Kidney epithelial cell (primary cell): Measurements from ENCODE around the gene NFATC1. TPM values are rescaled to one million over a fixed set of nuclear protein-coding genes. Genes with fewer than 3 reads are reported as not detected.

ENCODE experiments used
- DNase-seq: peaks from one replicate; pipeline ENCODE4 v3.0.0-alpha.2; 2010; ENCODE audit warnings: low read depth
- H3K27me3 ChIP-seq: 2 replicates; pipeline ENCODE4 v1.6.0; 2011; ENCODE audit warnings: low read length; ENCODE audit not compliant: control insufficient read depth, insufficient read depth
- H3K36me3 ChIP-seq: 2 replicates; pipeline ENCODE4 v1.5.1; 2011; ENCODE audit warnings: low read length; ENCODE audit not compliant: control insufficient read depth, insufficient read depth
- H3K4me3 ChIP-seq: 2 replicates; pipeline ENCODE4 v1.5.1; 2011; ENCODE audit warnings: low read depth, mild to moderate bottlenecking, control low read depth, low read length
- CTCF ChIP-seq: IDR thresholded peaks from 2 replicates; pipeline ENCODE4 v1.5.1; 2011; ENCODE audit warnings: mild to moderate bottlenecking, moderate library complexity, low read length, control low read depth, inconsistent platforms; ENCODE audit not compliant: insufficient read depth, poor library complexity, severe bottlenecking
- total RNA-seq: library from RNA; depleted of rRNA; stranded (reverse); fragments of >200 nt; gene quantifications from 2 replicates; pipeline ENCODE4 v1.2.3, GENCODE V29; 2015

NFATC1 gene
- total RNA-seq, 1 donor from 2014 or later = 2.7 TPM

DNA sequence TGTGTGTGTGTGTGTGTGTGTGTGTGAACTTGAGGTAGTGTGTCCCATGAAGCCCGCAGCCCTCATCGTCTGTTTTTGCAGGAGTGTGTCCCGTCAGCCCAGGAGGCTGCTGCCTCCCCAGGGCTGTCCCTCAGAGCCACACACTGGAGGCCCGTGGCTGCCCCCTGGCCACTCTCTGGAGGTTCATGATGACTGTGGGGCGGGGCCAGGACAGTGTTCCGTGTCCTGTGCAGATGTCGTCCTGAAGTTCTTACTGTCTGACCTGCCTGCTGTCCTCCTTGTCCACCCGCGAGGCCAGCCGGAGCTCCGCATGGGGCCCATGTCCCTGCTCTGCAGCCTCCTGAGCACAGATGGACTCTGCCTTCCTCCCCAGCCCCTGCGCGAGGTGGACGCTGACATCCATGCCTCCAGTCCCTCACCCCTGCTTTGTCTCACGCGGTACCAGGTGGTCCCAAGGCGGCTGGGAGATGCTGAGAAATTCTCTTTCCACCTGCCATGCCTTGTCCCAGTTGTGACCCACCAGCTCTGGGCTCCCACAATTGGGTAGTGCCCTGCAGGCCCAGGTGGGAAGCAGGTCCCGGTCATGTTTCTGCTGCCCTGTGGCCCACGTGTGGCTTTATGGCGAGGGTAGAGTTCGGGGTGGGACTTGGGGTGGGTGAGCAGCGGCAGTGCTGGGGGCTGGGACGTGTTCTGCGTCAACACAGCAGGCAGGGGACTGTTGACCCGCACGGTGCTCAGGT lies 92.8 kb downstream of the NFATC1 start:
- Histone ChIP-seq H3K36me3 (no peaks in the 10 kb centered on the region), H3K4me3 (no peak overlapping the region), H3K27me3 (peaks cover 3% of the 10 kb centered on the region)
- DNase-seq = no peak
- no peak for TF ChIP-seq CTCF

DNA sequence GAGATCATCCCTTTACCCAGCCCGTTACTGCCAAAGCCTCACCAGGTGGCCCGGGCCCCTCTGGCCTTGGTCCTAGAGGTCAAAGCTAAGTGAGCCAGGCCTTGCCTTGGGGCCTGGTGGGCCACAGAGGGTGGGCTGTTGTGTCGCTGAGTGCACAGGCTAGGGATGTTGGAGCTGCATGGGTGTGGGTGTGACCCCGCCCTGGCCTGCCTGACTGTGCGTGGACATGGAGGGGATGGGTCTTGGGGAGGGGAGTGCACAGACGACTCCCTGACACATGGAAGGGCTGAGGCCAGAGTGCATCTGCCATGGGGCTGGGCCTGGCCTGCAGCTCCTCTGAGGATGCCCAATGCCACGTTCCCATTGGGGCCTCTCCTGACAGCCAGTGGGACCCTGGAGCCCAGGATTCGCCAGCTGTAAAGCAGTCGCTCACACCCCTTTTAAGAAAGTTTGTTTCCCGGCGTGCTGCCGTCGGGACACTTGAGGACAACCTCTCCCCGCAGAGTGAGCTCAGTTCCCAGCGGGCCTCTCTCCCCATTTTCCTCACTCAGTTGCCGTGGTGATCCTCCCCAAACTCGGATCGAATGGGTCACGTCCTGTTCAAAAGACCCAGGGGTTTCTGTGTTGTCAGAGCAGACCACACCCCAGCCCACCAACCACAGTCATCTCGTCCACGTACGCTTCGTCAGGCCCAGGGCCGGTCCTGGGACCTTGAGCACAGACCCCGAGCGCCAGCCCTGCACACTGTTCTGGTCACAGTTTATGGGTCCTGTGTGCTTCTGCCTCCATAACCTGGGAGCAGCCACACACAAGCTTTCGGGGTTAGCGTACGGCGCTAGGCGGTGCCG lies 93.5 kb downstream of the NFATC1 start:
- no peak overlapping the region for H3K4me3 ChIP-seq
- TF ChIP-seq CTCF = no peak
- peaks cover 3% of the 10 kb centered on the region for H3K27me3 ChIP-seq
- no peak for DNase-seq
- no peaks in the 10 kb centered on the region for H3K36me3 ChIP-seq

- no peak for DNase-seq
- TF ChIP-seq CTCF = no peak
- Histone ChIP-seq H3K27me3 (no peaks in the 10 kb centered on the region), H3K36me3 (no peaks in the 10 kb centered on the region), H3K4me3 (no peak overlapping the region)
Observed at GRCh38 chr18:79489899-79490625, 94.3 kb downstream of the NFATC1 start.

GRCh38 chr18:79490626-79491041 lies 94.9 kb downstream of the NFATC1 start:
- H3K36me3 ChIP-seq = no peaks in the 10 kb centered on the region
- no peak for TF ChIP-seq CTCF
- no peak overlapping the region for H3K4me3 ChIP-seq
- DNase-seq = no peak
- H3K27me3 ChIP-seq = no peaks in the 10 kb centered on the region

GRCh38 chr18:79491081-79491551 lies 95.4 kb downstream of the NFATC1 start:
- TF ChIP-seq CTCF = no peak
- no peaks in the 10 kb centered on the region for H3K27me3 ChIP-seq
- DNase-seq = no peak
- no peak overlapping the region for H3K4me3 ChIP-seq
- no peaks in the 10 kb centered on the region for H3K36me3 ChIP-seq
